ENCODE results near the gene NDC1.

The NDC1 gene

GRCh38 chr1:53727461-53728092, 110.5 kb downstream of the NDC1 start:
- DNase-seq = no peak
- in situ Hi-C loops (cut with HindIII; ENCODE audit: low pct_ligation_motif_present, low pct_unique_long_range_greater_than_20kb, low sequenced_read_pairs) = no loop called here

DNA sequence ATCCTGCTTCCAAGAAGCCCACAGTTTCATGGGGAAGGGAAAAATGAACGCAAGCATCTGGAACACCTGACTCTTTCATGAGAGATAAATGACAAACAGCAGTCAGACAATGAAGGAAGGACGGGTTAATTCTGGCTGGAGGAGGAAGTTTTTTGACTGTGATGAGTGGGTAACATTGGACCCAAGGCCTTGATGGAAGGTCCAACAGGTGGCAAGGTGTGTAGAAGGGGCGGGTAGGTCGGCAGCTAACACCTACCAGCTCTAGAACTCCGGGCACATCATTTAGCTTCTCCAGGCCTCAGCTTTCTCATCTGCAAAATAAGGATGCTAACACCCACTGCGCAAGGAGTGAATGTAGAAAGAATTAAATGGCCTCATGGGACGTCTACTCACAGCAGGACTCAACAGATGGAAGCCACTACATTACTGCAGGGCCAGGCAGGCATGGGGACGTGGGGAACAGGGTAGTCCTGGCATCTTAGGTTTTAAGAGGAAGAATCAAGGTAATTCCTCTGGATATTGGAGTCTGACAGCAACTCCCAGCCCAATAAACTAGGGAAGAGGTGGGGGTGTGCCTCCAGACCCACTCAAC, 112.0 kb downstream of the NDC1 start:
- DNase-seq = no peak
- in situ Hi-C loops (cut with HindIII; ENCODE audit: low pct_ligation_motif_present, low pct_unique_long_range_greater_than_20kb, low sequenced_read_pairs) = no loop called here

DNA sequence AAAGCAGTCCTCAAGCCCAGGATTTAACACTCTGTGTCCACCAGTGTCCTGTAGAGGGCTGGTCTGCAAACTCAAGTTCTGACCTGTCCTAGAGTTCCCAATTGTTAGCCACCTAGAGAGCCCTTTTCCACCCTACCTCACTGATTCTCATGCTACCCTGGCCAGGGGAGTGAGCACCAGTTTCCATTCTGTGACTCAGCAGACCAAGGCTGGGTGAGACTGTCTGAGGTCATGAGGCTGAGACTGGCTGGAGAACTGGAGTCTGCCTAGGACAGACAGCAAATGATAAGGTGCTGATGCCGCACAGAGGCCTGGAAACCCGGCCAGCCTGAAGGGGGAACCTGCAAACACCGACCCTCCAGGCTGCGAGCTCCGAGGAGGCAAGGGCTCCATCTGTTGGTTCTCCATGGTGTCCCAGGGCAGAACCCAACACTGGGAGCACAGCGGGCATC, 112.8 kb downstream of the NDC1 start:
- no peak for DNase-seq
- in situ Hi-C loops (cut with HindIII; ENCODE audit: low pct_ligation_motif_present, low pct_unique_long_range_greater_than_20kb, low sequenced_read_pairs) = no loop called here

GRCh38 chr1:53722025-53722424, 116.1 kb downstream of the NDC1 start:
- in situ Hi-C loops (cut with HindIII; ENCODE audit: low pct_ligation_motif_present, low pct_unique_long_range_greater_than_20kb, low sequenced_read_pairs) = no loop called here
- DNase-seq = no peak

- in situ Hi-C loops (cut with HindIII; ENCODE audit: low pct_ligation_motif_present, low pct_unique_long_range_greater_than_20kb, low sequenced_read_pairs) = no loop called here
- DNase-seq = no peak
Observed at GRCh38 chr1:53721088-53721487, 117.0 kb downstream of the NDC1 start.

DNA sequence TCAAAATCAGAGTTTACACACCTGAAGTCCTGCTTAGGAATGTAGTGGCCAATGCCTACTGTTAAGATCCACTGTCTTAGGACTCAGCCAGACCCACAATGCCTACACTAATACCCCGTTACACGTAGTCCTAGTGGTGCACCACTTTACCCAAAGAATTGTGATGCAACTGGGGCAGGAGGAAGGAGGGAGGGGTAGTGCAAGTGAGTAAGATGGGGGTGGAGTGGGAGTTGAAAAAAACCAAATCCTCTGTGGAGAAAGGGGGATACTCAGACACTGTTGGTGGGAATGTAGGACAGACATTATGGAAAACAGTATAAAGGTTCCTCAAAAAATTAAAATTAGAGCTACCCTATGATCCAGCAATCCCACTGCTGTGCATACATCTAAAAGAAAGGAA, 118.6 kb downstream of the NDC1 start:
- in situ Hi-C loops (cut with HindIII; ENCODE audit: low pct_ligation_motif_present, low pct_unique_long_range_greater_than_20kb, low sequenced_read_pairs) = no loop called here

GRCh38 chr1:53718443-53718842, 119.7 kb downstream of the NDC1 start:
- in situ Hi-C loops (cut with HindIII; ENCODE audit: low pct_ligation_motif_present, low pct_unique_long_range_greater_than_20kb, low sequenced_read_pairs) = no loop called here
- DNase-seq = no peak

More for the DNA sequence above, 118.6 kb downstream of the NDC1 start:
- DNase-seq = no peak

GRCh38 chr1:53717025-53717804, 120.9 kb downstream of the NDC1 start:
- DNase-seq = no peak
- in situ Hi-C loops (cut with HindIII; ENCODE audit: low pct_ligation_motif_present, low pct_unique_long_range_greater_than_20kb, low sequenced_read_pairs) = no loop called here

GRCh38 chr1:53716150-53716549, 121.9 kb downstream of the NDC1 start:
- in situ Hi-C loops (cut with HindIII; ENCODE audit: low pct_ligation_motif_present, low pct_unique_long_range_greater_than_20kb, low sequenced_read_pairs) = no loop called here
- no peak for DNase-seq

GRCh38 chr1:53715478-53715877, 122.6 kb downstream of the NDC1 start:
- peak; percentile 32 for DNase-seq
- in situ Hi-C loops (cut with HindIII; ENCODE audit: low pct_ligation_motif_present, low pct_unique_long_range_greater_than_20kb, low sequenced_read_pairs) = no loop called here

Measured in ACHN (cell line).